ENCODE data around the gene DHX38. TPM values are rescaled to one million over a fixed set of nuclear protein-coding genes. Genes with fewer than 3 reads are reported as not detected.

The DHX38 gene
- total RNA-seq, 1 donor from 2014 or later = 86.3 TPM

DNA sequence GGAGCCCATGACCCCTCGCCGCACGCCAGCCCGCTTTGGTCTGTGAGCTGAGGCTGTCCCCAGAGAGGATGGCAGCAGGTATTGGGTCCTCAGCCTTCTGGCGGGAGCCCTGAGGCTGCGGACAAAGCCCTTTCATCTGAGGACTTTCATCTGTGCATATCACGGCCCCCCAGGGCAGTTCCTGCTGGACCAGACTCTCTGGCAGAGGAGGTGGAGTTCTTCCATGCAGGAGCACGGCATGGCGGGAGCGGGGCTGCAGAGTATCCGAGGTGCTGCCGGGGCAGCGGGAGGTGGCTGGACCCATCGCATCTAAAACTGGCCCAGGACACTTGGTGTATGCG is 18.8 kb downstream of the DHX38 start:
- Mint-ChIP-seq H3K36me3 (ENCODE audit: low read depth) (peaks cover 46% of the 10 kb centered on the region), H3K9me3 (no peaks in the 10 kb centered on the region), H3K4me3 (ENCODE audit: low read depth) (no peak overlapping the region), H3K27me3 (ENCODE audit: low read depth) (no peaks in the 10 kb centered on the region), H3K4me1 (ENCODE audit: low read depth) (no peaks in the 10 kb centered on the region), H3K27ac (no peak overlapping the region)
- DNase-seq (ENCODE audit: low spot score) = no peak
- intact Hi-C loops (cut with micrococcal nuclease) = no loop called here

- H3K36me3 Mint-ChIP-seq (ENCODE audit: low read depth) = peaks cover 42% of the 10 kb centered on the region
- H3K4me3 Mint-ChIP-seq (ENCODE audit: low read depth) = no peak overlapping the region
- DNase-seq (ENCODE audit: low spot score) = no peak
- H3K27me3 Mint-ChIP-seq (ENCODE audit: low read depth) = no peaks in the 10 kb centered on the region
- H3K4me1 Mint-ChIP-seq (ENCODE audit: low read depth) = no peaks in the 10 kb centered on the region
- no peak overlapping the region for H3K27ac Mint-ChIP-seq
- intact Hi-C loops (cut with micrococcal nuclease) = no loop called here
- H3K9me3 Mint-ChIP-seq = no peaks in the 10 kb centered on the region
Observed at GRCh38 chr16:72112906-72113615, 19.4 kb downstream of the DHX38 start.

DNA sequence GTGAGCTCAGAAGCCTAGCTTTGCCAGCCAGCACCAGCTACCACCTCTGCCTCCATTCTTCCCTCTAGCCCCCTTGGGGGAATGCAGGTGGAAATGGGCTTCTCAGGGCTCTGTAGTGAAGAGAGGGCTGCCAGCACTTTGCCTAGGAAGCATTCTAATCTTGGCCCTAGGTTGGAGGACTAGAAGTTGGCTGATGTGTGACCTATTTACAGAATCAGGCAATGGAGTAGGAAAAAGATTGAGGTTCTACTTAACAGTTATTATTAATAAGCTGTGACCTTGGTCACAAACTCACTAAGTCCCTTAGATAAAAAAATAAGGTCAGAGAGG is 19.9 kb downstream of the DHX38 start:
- Mint-ChIP-seq H3K4me3 (ENCODE audit: low read depth) (no peak overlapping the region), H3K27me3 (ENCODE audit: low read depth) (no peaks in the 10 kb centered on the region), H3K9me3 (no peaks in the 10 kb centered on the region), H3K36me3 (ENCODE audit: low read depth) (peaks cover 39% of the 10 kb centered on the region), H3K4me1 (ENCODE audit: low read depth) (peaks cover 2% of the 10 kb centered on the region), H3K27ac (no peak overlapping the region)
- intact Hi-C loops (cut with micrococcal nuclease) = no loop called here
- DNase-seq (ENCODE audit: low spot score) = no peak

DNA sequence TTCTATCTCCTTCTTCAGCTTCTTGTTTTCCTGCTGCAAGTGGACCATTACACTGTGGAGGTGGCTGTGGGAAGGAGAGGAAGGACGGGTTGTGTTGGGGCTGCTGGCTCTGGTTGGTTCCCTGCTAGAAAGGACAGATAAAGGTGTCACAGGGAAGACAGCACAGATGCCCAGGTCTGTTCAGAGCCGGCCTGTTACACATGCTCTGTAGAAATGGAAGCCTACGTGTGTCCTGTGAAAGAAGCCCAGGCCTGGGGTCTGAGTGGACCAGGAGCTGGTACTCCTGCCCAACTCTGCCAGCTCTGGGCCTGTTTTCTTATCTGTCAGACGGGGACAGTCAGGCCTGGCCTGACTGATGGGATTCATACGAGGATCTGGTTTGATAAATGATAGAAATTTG is 26.4 kb downstream of the DHX38 start:
- intact Hi-C loops (cut with micrococcal nuclease) = no loop called here

DNA sequence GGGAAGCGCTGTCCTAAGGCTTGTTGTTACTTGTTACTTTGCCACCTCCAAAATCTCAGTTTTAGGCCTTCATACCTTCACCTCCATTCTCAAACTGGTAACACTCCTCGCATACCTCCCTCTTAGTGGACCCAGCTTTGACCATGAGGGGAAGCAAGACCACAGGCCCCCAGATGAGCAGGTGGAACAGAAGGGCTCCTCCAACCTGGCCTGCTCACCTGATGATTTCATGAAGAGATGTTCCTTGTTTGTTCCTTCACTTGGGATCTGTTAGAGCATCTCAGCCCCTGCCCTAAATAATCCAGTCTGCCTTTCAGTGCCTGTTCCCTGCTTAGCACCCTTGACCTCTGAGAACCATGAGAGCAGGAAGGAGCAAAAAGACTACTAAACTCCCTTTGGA is 28.7 kb downstream of the DHX38 start:
- Mint-ChIP-seq H3K9me3 (no peaks in the 10 kb centered on the region), H3K27me3 (ENCODE audit: low read depth) (no peaks in the 10 kb centered on the region), H3K4me1 (ENCODE audit: low read depth) (peaks cover 4% of the 10 kb centered on the region), H3K36me3 (ENCODE audit: low read depth) (no peaks in the 10 kb centered on the region), H3K27ac (no peak overlapping the region), H3K4me3 (ENCODE audit: low read depth) (no peak overlapping the region)
- intact Hi-C loops (cut with micrococcal nuclease) = no loop called here
- DNase-seq (ENCODE audit: low spot score) = no peak

More for the DNA sequence above, 26.4 kb downstream of the DHX38 start:
- Mint-ChIP-seq H3K36me3 (ENCODE audit: low read depth) (no peaks in the 10 kb centered on the region), H3K27me3 (ENCODE audit: low read depth) (no peaks in the 10 kb centered on the region), H3K9me3 (no peaks in the 10 kb centered on the region), H3K4me3 (ENCODE audit: low read depth) (no peak overlapping the region), H3K27ac (no peak overlapping the region), H3K4me1 (ENCODE audit: low read depth) (peaks cover 2% of the 10 kb centered on the region)
- DNase-seq (ENCODE audit: low spot score) = no peak

- Mint-ChIP-seq H3K9me3 (no peaks in the 10 kb centered on the region), H3K27ac (no peak overlapping the region), H3K4me3 (ENCODE audit: low read depth) (no peak overlapping the region), H3K4me1 (ENCODE audit: low read depth) (peaks cover 4% of the 10 kb centered on the region), H3K27me3 (ENCODE audit: low read depth) (no peaks in the 10 kb centered on the region), H3K36me3 (ENCODE audit: low read depth) (no peaks in the 10 kb centered on the region)
- intact Hi-C loops (cut with micrococcal nuclease) = no loop called here
- no peak for DNase-seq (ENCODE audit: low spot score)
Observed at GRCh38 chr16:72122916-72123315, 29.3 kb downstream of the DHX38 start.

DNA sequence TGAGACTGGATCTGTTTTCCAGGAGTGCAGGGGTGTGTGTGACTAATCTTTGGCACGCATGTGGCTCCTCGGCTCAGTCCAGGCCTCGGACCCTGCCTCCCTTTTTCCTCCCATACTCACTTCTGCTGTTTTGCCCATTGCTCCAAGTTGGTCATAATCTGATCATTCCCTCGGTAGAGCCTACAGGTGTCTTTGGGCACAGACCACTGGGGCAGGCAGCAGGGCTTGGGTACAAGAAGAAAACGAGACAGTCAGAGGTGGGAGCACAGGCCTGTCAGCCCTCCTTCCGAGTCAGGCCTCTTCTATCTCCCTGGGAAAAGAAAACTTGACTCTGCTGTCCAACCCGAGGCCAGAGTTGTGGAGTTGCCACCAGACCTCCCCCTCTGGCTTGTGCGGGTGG is 29.8 kb downstream of the DHX38 start:
- no peaks in the 10 kb centered on the region for H3K9me3 Mint-ChIP-seq
- H3K27ac Mint-ChIP-seq = no peak overlapping the region
- intact Hi-C loops (cut with micrococcal nuclease) = no loop called here
- DNase-seq (ENCODE audit: low spot score) = no peak
- peaks cover 3% of the 10 kb centered on the region for H3K4me1 Mint-ChIP-seq (ENCODE audit: low read depth)
- H3K36me3 Mint-ChIP-seq (ENCODE audit: low read depth) = no peaks in the 10 kb centered on the region
- H3K27me3 Mint-ChIP-seq (ENCODE audit: low read depth) = no peaks in the 10 kb centered on the region
- no peak overlapping the region for H3K4me3 Mint-ChIP-seq (ENCODE audit: low read depth)

GRCh38 chr16:72124148-72124547 is 30.5 kb downstream of the DHX38 start:
- no peak overlapping the region for H3K4me3 Mint-ChIP-seq (ENCODE audit: low read depth)
- no peaks in the 10 kb centered on the region for H3K9me3 Mint-ChIP-seq
- DNase-seq (ENCODE audit: low spot score) = no peak
- peaks cover 4% of the 10 kb centered on the region for H3K27me3 Mint-ChIP-seq (ENCODE audit: low read depth)
- H3K4me1 Mint-ChIP-seq (ENCODE audit: low read depth) = peaks cover 2% of the 10 kb centered on the region
- intact Hi-C loops (cut with micrococcal nuclease) = loop anchor here (2.0 kb wide), 1 partner anchor 79 kb away; no protein-coding TSS in a partner anchor
- no peak overlapping the region for H3K27ac Mint-ChIP-seq
- H3K36me3 Mint-ChIP-seq (ENCODE audit: low read depth) = no peaks in the 10 kb centered on the region

DNA sequence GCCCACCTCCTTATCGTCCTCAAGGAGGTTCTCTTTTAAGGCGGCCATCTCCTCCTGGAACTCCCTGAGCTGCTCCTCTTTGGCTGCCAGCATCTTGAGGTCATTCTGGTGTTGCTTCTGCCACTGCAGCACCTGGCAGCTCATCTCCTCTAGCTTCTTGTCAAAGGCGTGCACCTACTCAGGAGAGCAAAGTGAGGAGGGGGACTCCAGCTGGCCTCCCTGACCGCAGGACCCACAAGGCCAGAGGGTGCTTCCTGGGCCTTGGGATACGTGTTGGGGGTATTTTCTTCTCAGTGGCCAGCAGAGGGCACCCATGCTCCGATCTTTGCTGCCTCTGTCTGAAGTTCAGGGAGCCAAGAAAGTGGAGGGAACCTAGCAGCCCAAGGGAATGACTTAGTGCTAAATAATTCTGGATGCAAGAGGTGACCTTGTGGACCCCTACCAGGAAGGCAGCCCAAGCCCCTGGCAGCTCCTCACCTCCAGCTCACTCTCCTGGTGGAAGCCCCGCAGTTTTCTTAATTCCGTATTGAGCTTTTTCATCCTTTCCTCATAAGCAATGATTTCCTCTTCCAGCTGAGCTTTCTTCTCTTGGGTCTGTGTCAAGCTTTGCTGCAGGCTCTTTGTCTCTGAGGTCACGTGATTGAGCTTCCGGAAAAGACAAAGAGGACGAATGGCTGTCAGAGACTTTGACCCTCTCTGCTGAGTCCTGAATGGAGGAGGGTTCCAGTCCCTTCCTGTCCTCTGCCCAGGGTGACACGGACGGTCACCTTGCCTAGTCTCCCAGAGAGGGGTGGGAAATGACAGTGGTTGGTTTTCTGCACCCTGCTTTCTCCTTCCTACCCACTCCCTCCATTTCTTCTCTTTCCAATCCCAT is 31.4 kb downstream of the DHX38 start:
- intact Hi-C loops (cut with micrococcal nuclease) = loop anchor here (2.0 kb wide), 1 partner anchor 78 kb away; no protein-coding TSS in a partner anchor
- peak; percentile 28 for DNase-seq (ENCODE audit: low spot score)
- H3K4me1 Mint-ChIP-seq (ENCODE audit: low read depth) = peaks cover 2% of the 10 kb centered on the region
- H3K27ac Mint-ChIP-seq = no peak overlapping the region
- H3K9me3 Mint-ChIP-seq = no peaks in the 10 kb centered on the region
- peaks cover 4% of the 10 kb centered on the region for H3K27me3 Mint-ChIP-seq (ENCODE audit: low read depth)
- H3K36me3 Mint-ChIP-seq (ENCODE audit: low read depth) = no peaks in the 10 kb centered on the region
- no peak overlapping the region for H3K4me3 Mint-ChIP-seq (ENCODE audit: low read depth)

GRCh38 chr16:72125635-72126428 is 32.2 kb downstream of the DHX38 start:
- Mint-ChIP-seq H3K9me3 (no peaks in the 10 kb centered on the region), H3K27me3 (ENCODE audit: low read depth) (peaks cover 4% of the 10 kb centered on the region), H3K27ac (no peak overlapping the region), H3K4me1 (ENCODE audit: low read depth) (peaks cover 2% of the 10 kb centered on the region), H3K4me3 (ENCODE audit: low read depth) (no peak overlapping the region), H3K36me3 (ENCODE audit: low read depth) (no peaks in the 10 kb centered on the region)
- intact Hi-C loops (cut with micrococcal nuclease) = loop anchor here (2.0 kb wide), 1 partner anchor 77 kb away; no protein-coding TSS in a partner anchor
- DNase-seq (ENCODE audit: low spot score) = no peak

DNA sequence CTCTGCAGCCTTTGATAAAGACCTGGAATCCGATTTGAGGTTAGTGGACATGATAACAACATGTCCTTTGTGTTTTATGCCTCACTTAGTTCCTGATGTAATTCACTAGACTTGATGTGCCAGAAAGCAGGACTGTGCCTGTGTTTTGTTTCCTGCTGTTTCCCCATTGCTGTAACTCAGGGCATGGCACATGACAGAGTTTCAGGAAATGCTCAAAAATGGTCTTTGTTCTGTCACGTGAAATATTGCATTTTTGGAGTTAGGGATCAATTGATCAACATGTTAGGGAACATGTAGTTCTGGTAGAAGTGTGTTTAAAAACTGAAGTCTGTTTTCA is 32.8 kb downstream of the DHX38 start:
- H3K4me1 Mint-ChIP-seq (ENCODE audit: low read depth) = peaks cover 2% of the 10 kb centered on the region
- H3K36me3 Mint-ChIP-seq (ENCODE audit: low read depth) = no peaks in the 10 kb centered on the region
- H3K9me3 Mint-ChIP-seq = no peaks in the 10 kb centered on the region
- DNase-seq (ENCODE audit: low spot score) = no peak
- H3K27ac Mint-ChIP-seq = no peak overlapping the region
- H3K4me3 Mint-ChIP-seq (ENCODE audit: low read depth) = no peak overlapping the region
- intact Hi-C loops (cut with micrococcal nuclease) = no loop called here
- H3K27me3 Mint-ChIP-seq (ENCODE audit: low read depth) = peaks cover 4% of the 10 kb centered on the region

- Mint-ChIP-seq H3K9me3 (no peaks in the 10 kb centered on the region), H3K27ac (no peak overlapping the region), H3K4me3 (ENCODE audit: low read depth) (no peak overlapping the region), H3K36me3 (ENCODE audit: low read depth) (no peaks in the 10 kb centered on the region), H3K4me1 (ENCODE audit: low read depth) (peaks cover 2% of the 10 kb centered on the region), H3K27me3 (ENCODE audit: low read depth) (peaks cover 4% of the 10 kb centered on the region)
- DNase-seq (ENCODE audit: low spot score) = no peak
- intact Hi-C loops (cut with micrococcal nuclease) = no loop called here
Observed at GRCh38 chr16:72128701-72129100, 35.1 kb downstream of the DHX38 start.

Data from activated T-helper 2 cell treated with anti-CD3 and anti-CD28 coated beads, Interferon-gamma antibody, Interleukin-2, Interleukin-4, amounts not matched to agents 10 μg/mL and 5 μg/mL and 100 μg/mL, durations not matched to agents 14 hours and 24 hours and 36 hours (primary cell).